Measurements from ENCODE around the gene EBP. TPM values are rescaled to one million over a fixed set of nuclear protein-coding genes. Genes with fewer than 3 reads are reported as not detected.
A peak's percentile ranks its signal among the peaks of the same experiment; 100 is the strongest.

Gene EBP
- total and polyA plus RNA-seq, 2 experiments from 2014 or later = 128 to 176 TPM

DNA sequence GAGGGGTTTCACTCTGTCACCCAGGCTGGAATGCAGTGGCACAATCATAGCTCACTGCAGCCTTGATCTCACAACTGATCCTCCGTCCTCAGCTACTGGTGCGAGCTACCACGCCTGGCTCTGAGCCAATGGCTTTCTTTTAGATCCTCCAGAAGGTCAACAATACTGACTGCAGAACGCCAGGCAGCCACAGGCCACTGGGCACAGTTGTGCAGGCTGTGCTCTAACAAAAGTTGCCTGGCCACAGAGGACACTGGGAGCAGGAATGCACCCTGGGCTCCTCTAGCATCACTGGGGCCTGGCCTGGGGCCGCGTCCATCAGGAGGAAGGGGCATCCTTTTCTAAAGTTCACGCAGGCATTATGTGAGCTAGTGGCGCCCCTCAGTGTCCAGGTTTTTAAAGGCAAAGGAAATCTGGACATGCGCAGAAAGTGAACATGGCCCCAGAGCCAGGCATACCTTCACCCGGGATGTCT, 27.7 kb upstream of the EBP start:
- Mint-ChIP-seq H3K9me3 (no peaks in the 10 kb centered on the region), H3K27ac (no peak overlapping the region)

GRCh38 chrX:48496660-48497059, 24.9 kb upstream of the EBP start:
- Histone ChIP-seq H2AFZ (no peak overlapping the region), H3K79me2 (replicated peaks; ENCODE audit: insufficient read depth) (no peaks in the 10 kb centered on the region), H3K36me3 (ENCODE audit: insufficient read depth) (no peaks in the 10 kb centered on the region), H3K4me1 (ENCODE audit: insufficient read depth) (no peaks in the 10 kb centered on the region), H3K4me2 (no peak overlapping the region), H3K9me2 (ENCODE audit: insufficient read depth) (no peaks in the 10 kb centered on the region), H3F3A (replicated peaks; ENCODE audit: low read depth) (no peaks in the 10 kb centered on the region), H4K20me1 (replicated peaks; ENCODE audit: insufficient read depth) (no peaks in the 10 kb centered on the region), H3K27ac (ENCODE audit: low read depth) (no peak overlapping the region), H3K27me3 (ENCODE audit: insufficient read depth) (no peaks in the 10 kb centered on the region), H3K4me3 (no peak overlapping the region)
- no peaks in the 10 kb centered on the region for H3K4me1 Mint-ChIP-seq
- DNase-seq (ENCODE audit: low spot score) (no peak), ATAC-seq (no peak)
- TF ChIP-seq ZNF114 (CRISPR knock-in tag; IDR thresholded peaks at IDR 0.05) = no peak
- TF ChIP-seq, protein P1, sequence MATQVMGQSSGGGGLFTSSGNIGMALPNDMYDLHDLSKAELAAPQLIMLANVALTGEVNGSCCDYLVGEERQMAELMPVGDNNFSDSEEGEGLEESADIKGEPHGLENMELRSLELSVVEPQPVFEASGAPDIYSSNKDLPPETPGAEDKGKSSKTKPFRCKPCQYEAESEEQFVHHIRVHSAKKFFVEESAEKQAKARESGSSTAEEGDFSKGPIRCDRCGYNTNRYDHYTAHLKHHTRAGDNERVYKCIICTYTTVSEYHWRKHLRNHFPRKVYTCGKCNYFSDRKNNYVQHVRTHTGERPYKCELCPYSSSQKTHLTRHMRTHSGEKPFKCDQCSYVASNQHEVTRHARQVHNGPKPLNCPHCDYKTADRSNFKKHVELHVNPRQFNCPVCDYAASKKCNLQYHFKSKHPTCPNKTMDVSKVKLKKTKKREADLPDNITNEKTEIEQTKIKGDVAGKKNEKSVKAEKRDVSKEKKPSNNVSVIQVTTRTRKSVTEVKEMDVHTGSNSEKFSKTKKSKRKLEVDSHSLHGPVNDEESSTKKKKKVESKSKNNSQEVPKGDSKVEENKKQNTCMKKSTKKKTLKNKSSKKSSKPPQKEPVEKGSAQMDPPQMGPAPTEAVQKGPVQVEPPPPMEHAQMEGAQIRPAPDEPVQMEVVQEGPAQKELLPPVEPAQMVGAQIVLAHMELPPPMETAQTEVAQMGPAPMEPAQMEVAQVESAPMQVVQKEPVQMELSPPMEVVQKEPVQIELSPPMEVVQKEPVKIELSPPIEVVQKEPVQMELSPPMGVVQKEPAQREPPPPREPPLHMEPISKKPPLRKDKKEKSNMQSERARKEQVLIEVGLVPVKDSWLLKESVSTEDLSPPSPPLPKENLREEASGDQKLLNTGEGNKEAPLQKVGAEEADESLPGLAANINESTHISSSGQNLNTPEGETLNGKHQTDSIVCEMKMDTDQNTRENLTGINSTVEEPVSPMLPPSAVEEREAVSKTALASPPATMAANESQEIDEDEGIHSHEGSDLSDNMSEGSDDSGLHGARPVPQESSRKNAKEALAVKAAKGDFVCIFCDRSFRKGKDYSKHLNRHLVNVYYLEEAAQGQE (IDR thresholded peaks at IDR 0.05; ENCODE audit: unreplicated experiment) = no peak
- no peak for TF ChIP-seq ZNF331 (CRISPR knock-in tag; IDR thresholded peaks at IDR 0.05; ENCODE audit: low read depth)
- no peak for TF ChIP-seq CREB1 (CRISPR knock-in tag; IDR thresholded peaks at IDR 0.05; ENCODE audit: low read depth)
- TF ChIP-seq, protein P2, sequence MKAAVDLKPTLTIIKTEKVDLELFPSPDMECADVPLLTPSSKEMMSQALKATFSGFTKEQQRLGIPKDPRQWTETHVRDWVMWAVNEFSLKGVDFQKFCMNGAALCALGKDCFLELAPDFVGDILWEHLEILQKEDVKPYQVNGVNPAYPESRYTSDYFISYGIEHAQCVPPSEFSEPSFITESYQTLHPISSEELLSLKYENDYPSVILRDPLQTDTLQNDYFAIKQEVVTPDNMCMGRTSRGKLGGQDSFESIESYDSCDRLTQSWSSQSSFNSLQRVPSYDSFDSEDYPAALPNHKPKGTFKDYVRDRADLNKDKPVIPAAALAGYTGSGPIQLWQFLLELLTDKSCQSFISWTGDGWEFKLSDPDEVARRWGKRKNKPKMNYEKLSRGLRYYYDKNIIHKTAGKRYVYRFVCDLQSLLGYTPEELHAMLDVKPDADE (IDR thresholded peaks at IDR 0.05) = no peak
- no peak for TF ChIP-seq EZH2phosphoT487 (IDR thresholded peaks at IDR 0.05; ENCODE audit: unreplicated experiment)
- TF ChIP-seq JUNB (IDR thresholded peaks at IDR 0.05; ENCODE audit: unreplicated experiment) = no peak
- no peak overlapping the region for H3K27ac Mint-ChIP-seq
- H3K4me3 Mint-ChIP-seq = no peak overlapping the region
- no peaks in the 10 kb centered on the region for H3K9me3 Mint-ChIP-seq
- no peaks in the 10 kb centered on the region for H3K36me3 Mint-ChIP-seq (ENCODE audit: low read depth)
- H3K27me3 Mint-ChIP-seq (ENCODE audit: insufficient read depth, low read depth, poor library complexity) = peaks cover 2% of the 10 kb centered on the region

More for the DNA sequence above, 27.7 kb upstream of the EBP start:
- H2AFZ ChIP-seq = no peak overlapping the region
- peak; percentile 77 for DNase-seq (ENCODE audit: low spot score)
- H3K27me3 ChIP-seq (ENCODE audit: insufficient read depth) = no peaks in the 10 kb centered on the region
- no peaks in the 10 kb centered on the region for H3K79me2 ChIP-seq (replicated peaks; ENCODE audit: insufficient read depth)
- no peaks in the 10 kb centered on the region for H3K4me1 ChIP-seq (ENCODE audit: insufficient read depth)
- no peaks in the 10 kb centered on the region for H3F3A ChIP-seq (replicated peaks; ENCODE audit: low read depth)
- no peaks in the 10 kb centered on the region for H3K9me2 ChIP-seq (ENCODE audit: insufficient read depth)
- Mint-ChIP-seq H3K4me1 (no peaks in the 10 kb centered on the region), H3K27me3 (ENCODE audit: insufficient read depth, low read depth, poor library complexity) (peaks cover 2% of the 10 kb centered on the region), H3K36me3 (ENCODE audit: low read depth) (no peaks in the 10 kb centered on the region), H3K4me3 (no peak overlapping the region)
- no peaks in the 10 kb centered on the region for H4K20me1 ChIP-seq (replicated peaks; ENCODE audit: insufficient read depth)
- H3K4me3 ChIP-seq = no peak overlapping the region
- no peak overlapping the region for H3K4me2 ChIP-seq
- no peaks in the 10 kb centered on the region for H3K36me3 ChIP-seq (ENCODE audit: insufficient read depth)
- peak; percentile 93 for ATAC-seq
- no peak overlapping the region for H3K27ac ChIP-seq (ENCODE audit: low read depth)
- TF ChIP-seq ZNF331 (CRISPR knock-in tag; IDR thresholded peaks at IDR 0.05; ENCODE audit: low read depth) (no peak), STAT1 (IDR thresholded peaks at IDR 0.05; ENCODE audit: unreplicated experiment) (no peak)
- TF ChIP-seq, protein P3, sequence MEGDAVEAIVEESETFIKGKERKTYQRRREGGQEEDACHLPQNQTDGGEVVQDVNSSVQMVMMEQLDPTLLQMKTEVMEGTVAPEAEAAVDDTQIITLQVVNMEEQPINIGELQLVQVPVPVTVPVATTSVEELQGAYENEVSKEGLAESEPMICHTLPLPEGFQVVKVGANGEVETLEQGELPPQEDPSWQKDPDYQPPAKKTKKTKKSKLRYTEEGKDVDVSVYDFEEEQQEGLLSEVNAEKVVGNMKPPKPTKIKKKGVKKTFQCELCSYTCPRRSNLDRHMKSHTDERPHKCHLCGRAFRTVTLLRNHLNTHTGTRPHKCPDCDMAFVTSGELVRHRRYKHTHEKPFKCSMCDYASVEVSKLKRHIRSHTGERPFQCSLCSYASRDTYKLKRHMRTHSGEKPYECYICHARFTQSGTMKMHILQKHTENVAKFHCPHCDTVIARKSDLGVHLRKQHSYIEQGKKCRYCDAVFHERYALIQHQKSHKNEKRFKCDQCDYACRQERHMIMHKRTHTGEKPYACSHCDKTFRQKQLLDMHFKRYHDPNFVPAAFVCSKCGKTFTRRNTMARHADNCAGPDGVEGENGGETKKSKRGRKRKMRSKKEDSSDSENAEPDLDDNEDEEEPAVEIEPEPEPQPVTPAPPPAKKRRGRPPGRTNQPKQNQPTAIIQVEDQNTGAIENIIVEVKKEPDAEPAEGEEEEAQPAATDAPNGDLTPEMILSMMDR (conservative IDR thresholded peaks at IDR 0.05; ENCODE audit: low read depth in 2 of 2) = peak; percentile 55 to 75
- TF ChIP-seq, protein P1 (IDR thresholded peaks at IDR 0.05; ENCODE audit: unreplicated experiment) = no peak

Data from GM23338 (cell line).